Erythroblast (primary cell): ENCODE results near the gene RNF220.

Experiments
- DNase-seq, 2 experiments: peaks; one replicate each; lab custom pipeline; 2025; lab: John Stamatoyannopoulos, UW
- GATA1 ChIP-seq: IDR thresholded peaks from 2 replicates; pipeline ENCODE4 v1.6.1; 2011; ENCODE audit warnings: low read depth, mild to moderate bottlenecking, control low read depth, low read length, moderate library complexity
- POLR2A ChIP-seq: IDR thresholded peaks from 2 replicates; pipeline ENCODE4 v1.6.1; 2011; ENCODE audit warnings: mild to moderate bottlenecking, low read length

RNF220 gene

GRCh38 chr1:44619261-44619900 is 214.3 kb downstream of the RNF220 start:
- TF ChIP-seq POLR2A (no peak), GATA1 (no peak)
- DNase-seq = no peak

DNA sequence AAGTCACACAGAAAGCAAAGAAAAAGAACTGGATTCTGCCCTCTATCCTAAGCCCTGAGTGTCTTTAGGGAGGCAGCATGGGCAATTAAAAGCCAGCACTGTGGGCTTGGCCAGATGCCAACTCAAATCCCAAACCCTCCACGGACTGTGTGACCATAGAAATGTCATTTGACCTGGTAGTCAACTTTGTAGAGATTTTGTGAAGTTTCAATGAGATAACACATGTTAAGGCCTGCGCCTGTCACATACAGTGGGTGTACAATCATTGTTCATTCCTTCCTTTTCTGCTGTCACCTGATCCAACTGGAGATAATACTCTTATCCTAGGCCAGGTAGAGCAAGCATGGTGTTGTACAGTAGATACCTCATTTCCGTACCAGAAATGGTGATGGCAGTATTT is 215.0 kb downstream of the RNF220 start:
- DNase-seq = no peak
- TF ChIP-seq POLR2A (no peak), GATA1 (no peak)

DNA sequence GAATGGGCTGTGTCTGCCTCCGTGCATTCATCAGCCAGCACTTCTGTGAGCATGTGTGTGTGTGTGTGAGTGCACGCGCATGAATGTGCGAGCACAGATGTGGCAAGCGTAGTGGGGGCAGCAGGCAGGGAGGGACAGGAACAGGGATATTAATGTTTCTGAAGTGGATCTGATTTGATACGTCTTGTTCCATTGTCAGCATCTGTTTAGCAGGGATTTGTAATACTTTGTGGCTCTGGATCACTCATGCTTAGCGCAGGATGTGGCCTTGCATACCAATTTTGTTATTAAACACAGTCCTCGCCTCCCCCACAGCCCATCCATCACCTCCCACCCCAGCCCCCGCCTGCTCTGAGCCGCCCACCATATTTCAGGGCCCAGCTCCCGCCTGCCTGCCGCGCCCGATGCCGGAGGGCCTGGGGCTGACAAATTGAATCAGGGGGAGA is 216.8 kb downstream of the RNF220 start:
- no peak for TF ChIP-seq POLR2A
- TF ChIP-seq GATA1 = no peak
- DNase-seq = no peak

DNA sequence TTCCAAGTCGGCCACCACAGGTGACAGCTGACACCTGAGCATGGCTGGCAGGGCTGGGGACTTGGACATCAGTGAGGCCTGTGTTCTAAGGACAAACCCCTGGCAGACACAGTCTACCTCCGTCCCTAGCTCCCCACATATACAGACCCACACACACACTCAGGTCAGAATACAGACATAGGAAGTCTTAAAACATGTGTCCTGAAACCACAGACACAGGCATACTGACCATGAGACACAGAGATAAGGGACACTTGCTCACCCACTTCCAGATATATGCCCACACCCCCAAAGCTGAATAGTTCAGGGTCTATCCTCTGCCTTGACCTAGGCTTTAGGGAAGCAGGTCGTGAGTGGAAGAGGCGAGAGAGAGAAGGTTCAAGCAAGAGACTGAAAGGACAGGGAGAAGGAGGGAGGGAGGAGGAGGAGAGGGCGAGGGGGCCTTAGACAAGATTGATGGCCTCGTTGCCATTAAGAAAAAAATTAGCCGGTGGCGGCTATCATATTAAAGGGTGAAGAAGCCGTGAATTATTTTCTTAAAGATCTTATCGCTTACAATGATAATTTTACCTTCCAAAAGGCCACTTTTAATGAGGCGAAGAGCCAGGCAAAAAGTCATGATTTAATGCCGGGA is 219.3 kb downstream of the RNF220 start:
- TF ChIP-seq POLR2A = no peak
- no peak for TF ChIP-seq GATA1
- DNase-seq = peak in 1 of 2 experiments; percentile 21

GRCh38 chr1:44625348-44625747 is 220.3 kb downstream of the RNF220 start:
- DNase-seq = no peak
- TF ChIP-seq GATA1 (no peak), POLR2A (no peak)

DNA sequence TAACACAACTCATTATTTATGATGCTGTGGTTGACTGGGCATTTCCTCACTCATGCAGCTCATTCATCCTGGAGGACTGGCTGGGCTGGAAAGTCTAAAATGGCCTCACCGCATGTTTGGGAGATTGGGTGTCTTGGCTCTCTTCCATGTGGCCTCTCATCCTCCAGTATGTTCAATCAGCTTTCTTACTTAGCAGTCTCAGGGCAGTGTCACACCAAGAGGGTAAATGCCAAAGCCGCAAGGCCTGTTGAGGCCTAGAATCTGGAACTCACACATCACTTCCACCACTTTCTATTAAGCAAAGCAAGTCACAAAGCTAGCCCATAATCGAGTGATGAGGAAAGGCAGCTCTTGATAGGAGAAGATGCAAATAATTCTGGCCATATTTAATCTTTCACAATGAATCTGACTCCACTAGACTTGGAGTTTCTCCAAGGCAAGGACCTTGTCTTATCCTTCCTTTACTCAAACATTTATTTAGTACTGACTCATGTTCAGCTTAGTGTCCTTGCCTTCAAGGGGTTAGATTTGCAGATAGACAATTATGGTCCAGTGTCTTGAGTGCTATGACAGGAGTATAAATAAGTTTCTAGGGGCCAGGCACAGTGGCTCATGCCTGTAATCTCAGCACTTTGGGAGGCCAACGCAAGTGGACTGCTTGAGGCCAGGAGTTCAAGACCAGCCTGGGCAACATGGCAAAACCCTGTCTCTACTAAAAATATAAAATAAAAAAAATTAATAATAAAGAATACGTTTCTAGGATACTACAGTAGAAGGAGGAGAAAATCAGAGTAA is 224.1 kb downstream of the RNF220 start:
- TF ChIP-seq GATA1 (no peak), POLR2A (no peak)
- peak in 1 of 2 experiments; percentile 40 for DNase-seq

DNA sequence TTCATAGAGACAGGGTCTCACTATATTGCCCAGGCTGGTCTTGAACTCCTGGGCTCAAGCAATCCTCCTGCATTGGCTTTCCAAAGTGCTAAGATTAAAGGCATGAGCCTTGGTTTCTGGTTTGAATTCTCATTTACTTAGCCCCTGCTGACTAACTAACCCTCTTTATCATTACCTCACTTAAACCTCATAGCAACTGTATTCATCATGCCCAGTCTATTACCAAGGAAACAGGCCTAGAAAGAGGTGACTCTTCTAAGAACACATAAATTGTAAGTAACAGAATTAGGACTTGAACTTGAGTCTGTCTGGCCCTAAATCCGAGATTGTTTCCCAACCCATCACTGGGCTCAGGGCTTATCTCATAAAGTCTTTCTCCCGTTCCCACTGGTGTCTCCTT is 225.1 kb downstream of the RNF220 start:
- no peak for TF ChIP-seq POLR2A
- TF ChIP-seq GATA1 = no peak
- DNase-seq = no peak

DNA sequence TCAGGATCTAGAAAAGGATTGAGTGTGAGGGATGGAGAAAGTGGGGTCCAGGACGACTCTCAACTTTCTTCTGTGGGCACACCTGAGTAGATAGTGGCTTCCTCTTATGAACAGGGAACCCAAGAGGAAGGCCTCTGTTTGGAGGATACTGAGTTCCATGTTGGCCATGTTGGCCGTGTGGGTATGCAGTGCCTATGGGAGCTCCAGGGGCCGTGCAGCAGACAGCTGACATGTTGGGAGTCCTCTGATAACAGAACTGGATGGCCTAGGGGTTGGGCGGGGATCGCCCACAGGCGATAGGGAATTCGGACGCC is 226.2 kb downstream of the RNF220 start:
- TF ChIP-seq POLR2A (no peak), GATA1 (no peak)
- DNase-seq = no peak

GRCh38 chr1:44631647-44632539 is 226.8 kb downstream of the RNF220 start:
- TF ChIP-seq POLR2A (peak; percentile 81), GATA1 (no peak)

DNA sequence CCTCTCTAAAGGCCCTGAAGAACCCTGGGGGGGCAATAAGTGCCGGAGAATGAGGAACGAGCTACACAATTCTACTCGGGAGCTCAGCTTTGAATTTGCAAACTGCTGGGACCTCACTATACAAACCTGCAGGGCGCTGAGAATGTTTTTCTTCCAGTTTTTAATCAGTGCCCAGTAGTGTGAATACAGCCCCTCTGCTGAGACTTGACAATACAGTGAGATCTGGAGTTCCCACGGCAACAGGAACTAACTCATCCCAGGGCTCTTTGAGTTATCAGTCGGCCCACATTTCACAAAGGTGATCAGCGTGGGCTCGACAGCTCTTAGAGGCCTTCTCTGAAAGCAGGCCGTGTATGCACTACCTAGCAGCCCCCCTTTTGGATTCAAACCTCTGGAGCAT is 227.5 kb downstream of the RNF220 start:
- peak; percentile 73 to 86 for DNase-seq
- TF ChIP-seq POLR2A = no peak
- no peak for TF ChIP-seq GATA1

More at GRCh38 chr1:44631647-44632539, 226.8 kb downstream of the RNF220 start:
- peak; percentile 92 to 93 for DNase-seq

DNA sequence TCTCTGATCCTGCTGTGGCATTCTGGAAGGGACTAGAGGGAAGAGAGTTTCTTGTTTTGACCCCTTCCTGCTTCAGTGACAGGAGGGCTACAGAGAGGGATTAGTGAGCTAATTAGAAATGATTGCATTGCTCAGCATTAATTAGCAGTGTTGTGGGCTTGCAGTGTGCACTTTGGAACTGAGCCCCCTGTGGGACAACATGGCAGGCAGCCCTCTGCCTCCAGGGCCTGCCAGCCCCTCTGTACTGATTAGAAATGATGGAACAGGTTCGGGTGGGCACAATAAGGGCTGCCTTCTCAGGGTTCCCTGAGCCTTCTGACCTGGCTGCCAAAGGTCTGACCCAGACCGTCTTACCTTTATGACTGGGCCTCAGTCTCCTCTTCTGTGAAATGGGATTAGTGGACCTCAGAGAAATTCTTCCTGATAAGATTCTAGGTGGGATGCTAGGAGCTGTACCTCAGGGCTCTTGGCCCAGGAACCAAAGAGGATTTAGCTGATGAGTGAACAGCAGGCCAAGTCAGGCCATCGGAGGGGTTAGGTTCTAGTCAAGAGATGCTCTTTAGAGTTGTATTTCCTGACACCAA is 229.6 kb downstream of the RNF220 start:
- no peak for TF ChIP-seq POLR2A
- TF ChIP-seq GATA1 = no peak
- no peak for DNase-seq

DNA sequence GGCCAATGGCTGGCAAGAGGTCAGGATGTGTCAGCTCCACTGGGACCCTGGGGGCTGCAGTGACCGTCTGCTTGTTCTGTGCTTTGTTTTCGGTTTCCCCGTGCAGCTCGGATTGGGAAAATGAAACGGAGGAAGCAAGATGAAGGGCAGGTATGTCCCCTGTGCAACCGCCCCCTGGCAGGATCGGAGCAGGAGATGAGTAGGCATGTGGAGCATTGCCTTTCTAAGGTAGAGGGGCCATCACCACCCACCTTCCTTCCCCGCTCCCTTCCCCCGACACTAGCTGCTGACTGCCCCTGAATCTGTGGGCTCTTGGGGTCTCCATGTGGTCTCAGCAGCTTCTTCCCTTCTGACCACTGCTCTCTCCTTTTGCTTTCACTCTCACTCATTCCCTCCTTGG is 230.4 kb downstream of the RNF220 start:
- no peak for DNase-seq

More for the DNA sequence above, 230.4 kb downstream of the RNF220 start:
- TF ChIP-seq POLR2A (no peak), GATA1 (no peak)
